Mesothelial cell of epicardium (in vitro differentiated cells): ENCODE measurements around the gene SGCB. TPM values are rescaled to one million over a fixed set of nuclear protein-coding genes. Genes with fewer than 3 reads are reported as not detected.

Source experiments
- DNase-seq, 2 experiments: peaks; one replicate each; pipeline ENCODE4 v3.0.0; 2021; ENCODE audit warnings: low spot score in 2 of 2; ENCODE audit not compliant: unreplicated experiment in 2 of 2
- H3K27ac Mint-ChIP-seq: 2 replicates; pipeline ENCODE4 v1.8.0; 2021; ENCODE audit warnings: mixed read lengths
- H3K27me3 Mint-ChIP-seq: 2 replicates; pipeline ENCODE4 v1.8.0; 2021; ENCODE audit warnings: low read depth, mixed read lengths
- H3K36me3 Mint-ChIP-seq: 2 replicates; pipeline ENCODE4 v1.8.0; 2021; ENCODE audit warnings: mixed read lengths
- H3K4me1 Mint-ChIP-seq: 2 replicates; pipeline ENCODE4 v1.8.0; 2021; ENCODE audit warnings: mixed read lengths
- H3K4me3 Mint-ChIP-seq: 2 replicates; pipeline ENCODE4 v1.8.0; 2021; ENCODE audit warnings: mild to moderate bottlenecking, moderate library complexity, mixed read lengths
- H3K9me3 Mint-ChIP-seq: 2 replicates; pipeline ENCODE4 v1.8.0; 2021; ENCODE audit warnings: mixed read lengths
- total RNA-seq: library from RNA; stranded (reverse); gene quantifications from 3 replicates; pipeline ENCODE4 v1.2.1, GENCODE V29; 2021
- TF ChIP-seq, protein P1 (sequence below): fragments of 200-600 bp; sonication (generic); IDR thresholded peaks from one replicate; pipeline ENCODE4 v1.5.0; 2021; ENCODE audit warnings: antibody characterized with exemption; ENCODE audit not compliant: unreplicated experiment

Gene SGCB
- total RNA-seq, 1 donor from 2014 or later = 30.4 TPM

DNA sequence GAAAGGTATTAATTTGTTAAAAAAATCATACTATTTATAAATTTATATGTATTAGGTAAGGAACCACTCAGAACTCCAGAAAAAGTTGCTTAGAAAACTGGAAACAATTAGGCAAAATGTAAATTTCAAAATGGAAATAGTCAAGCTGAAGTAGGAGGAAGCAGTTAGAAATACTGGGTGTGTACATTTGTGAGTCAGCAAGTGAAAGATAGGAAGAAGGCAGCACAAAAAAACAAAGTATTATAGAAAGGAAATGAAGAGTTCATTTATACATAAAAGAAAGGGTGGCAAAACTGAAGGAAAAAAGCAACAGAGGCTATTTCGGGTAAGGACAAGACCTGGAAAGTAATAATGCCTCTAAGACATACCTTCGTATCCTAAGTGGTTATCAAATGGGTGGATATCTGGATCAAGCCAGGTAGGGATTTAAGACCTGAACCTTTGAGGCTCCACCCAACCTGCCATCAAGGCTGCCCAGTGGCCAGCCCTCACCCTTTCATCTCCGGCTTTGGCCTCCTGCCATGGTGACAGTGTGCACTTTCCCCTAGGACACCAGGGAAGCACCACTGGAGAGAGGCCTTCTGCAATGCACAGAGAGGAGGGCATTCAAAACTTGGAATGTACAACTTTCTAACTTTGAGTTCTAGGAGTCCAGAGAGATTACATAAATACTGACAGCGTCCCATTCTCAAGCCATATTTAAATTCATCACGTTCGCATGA lies 18.0 kb downstream of the SGCB start, which contains the start of gene LRRC66:
TSS of gene LRRC66 (minus strand) at position 428 of the 722 bp plus-strand sequence. CDS start 2,750 bp downstream, outside the sequence.
- Mint-ChIP-seq H3K27ac (no peak within 1 kb of the TSS), H3K9me3 (no peaks in the 10 kb centered on the region), H3K4me3 (no peak within 1 kb of the TSS), H3K36me3 (peaks cover 16% of the 10 kb centered on the region), H3K4me1 (peaks cover 8% of the 10 kb centered on the region), H3K27me3 (no peaks in the 10 kb centered on the region)
- TF ChIP-seq, protein P1, sequence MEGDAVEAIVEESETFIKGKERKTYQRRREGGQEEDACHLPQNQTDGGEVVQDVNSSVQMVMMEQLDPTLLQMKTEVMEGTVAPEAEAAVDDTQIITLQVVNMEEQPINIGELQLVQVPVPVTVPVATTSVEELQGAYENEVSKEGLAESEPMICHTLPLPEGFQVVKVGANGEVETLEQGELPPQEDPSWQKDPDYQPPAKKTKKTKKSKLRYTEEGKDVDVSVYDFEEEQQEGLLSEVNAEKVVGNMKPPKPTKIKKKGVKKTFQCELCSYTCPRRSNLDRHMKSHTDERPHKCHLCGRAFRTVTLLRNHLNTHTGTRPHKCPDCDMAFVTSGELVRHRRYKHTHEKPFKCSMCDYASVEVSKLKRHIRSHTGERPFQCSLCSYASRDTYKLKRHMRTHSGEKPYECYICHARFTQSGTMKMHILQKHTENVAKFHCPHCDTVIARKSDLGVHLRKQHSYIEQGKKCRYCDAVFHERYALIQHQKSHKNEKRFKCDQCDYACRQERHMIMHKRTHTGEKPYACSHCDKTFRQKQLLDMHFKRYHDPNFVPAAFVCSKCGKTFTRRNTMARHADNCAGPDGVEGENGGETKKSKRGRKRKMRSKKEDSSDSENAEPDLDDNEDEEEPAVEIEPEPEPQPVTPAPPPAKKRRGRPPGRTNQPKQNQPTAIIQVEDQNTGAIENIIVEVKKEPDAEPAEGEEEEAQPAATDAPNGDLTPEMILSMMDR = no peak
- DNase-seq = no peak

DNA sequence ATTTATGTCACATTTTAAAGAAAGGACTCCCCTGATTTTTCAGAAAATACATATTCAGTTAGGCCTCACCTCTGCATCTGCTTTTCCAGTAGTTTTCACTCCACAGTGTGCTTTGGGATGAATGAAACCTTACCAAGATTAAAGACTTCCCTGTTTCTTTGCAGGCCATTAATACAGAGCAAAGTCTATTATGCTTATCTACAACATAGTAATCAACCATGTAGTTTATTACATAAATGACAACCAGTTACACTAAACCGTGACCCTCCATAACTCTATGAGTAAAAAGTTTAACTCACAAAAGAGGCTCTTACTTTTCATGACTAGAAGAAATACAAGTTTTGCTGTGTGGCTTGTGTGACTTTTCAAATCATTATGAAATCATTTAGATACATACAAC lies 20.3 kb downstream of the SGCB start:
- Mint-ChIP-seq H3K27me3 (no peaks in the 10 kb centered on the region), H3K9me3 (no peaks in the 10 kb centered on the region), H3K36me3 (peaks cover 7% of the 10 kb centered on the region), H3K27ac (no peak overlapping the region), H3K4me3 (no peak overlapping the region), H3K4me1 (peaks cover 8% of the 10 kb centered on the region)
- TF ChIP-seq, protein P1 = no peak
- no peak for DNase-seq

- TF ChIP-seq, protein P1 = no peak
- no peak overlapping the region for H3K4me3 Mint-ChIP-seq
- H3K36me3 Mint-ChIP-seq = peaks cover 4% of the 10 kb centered on the region
- H3K27ac Mint-ChIP-seq = no peak overlapping the region
- DNase-seq = no peak
- H3K27me3 Mint-ChIP-seq = no peaks in the 10 kb centered on the region
- peaks cover 8% of the 10 kb centered on the region for H3K4me1 Mint-ChIP-seq
- no peaks in the 10 kb centered on the region for H3K9me3 Mint-ChIP-seq
These were observed 21.1 kb downstream of the SGCB start for GRCh38 chr4:52016981-52017380.

- Mint-ChIP-seq H3K9me3 (peaks cover 2% of the 10 kb centered on the region), H3K27ac (no peak overlapping the region), H3K27me3 (no peaks in the 10 kb centered on the region), H3K36me3 (peaks cover 2% of the 10 kb centered on the region), H3K4me3 (no peak overlapping the region), H3K4me1 (peaks cover 8% of the 10 kb centered on the region)
- TF ChIP-seq, protein P1 = no peak
- no peak for DNase-seq
These were observed 22.7 kb downstream of the SGCB start for GRCh38 chr4:52015366-52015765.

- Mint-ChIP-seq H3K27me3 (no peaks in the 10 kb centered on the region), H3K9me3 (peaks cover 3% of the 10 kb centered on the region), H3K4me1 (peaks cover 8% of the 10 kb centered on the region), H3K27ac (no peak overlapping the region), H3K36me3 (peaks cover 1% of the 10 kb centered on the region), H3K4me3 (no peak overlapping the region)
- no peak for DNase-seq
- TF ChIP-seq, protein P1 = no peak
These were observed 23.2 kb downstream of the SGCB start for GRCh38 chr4:52014903-52015302.
